Measurements from ENCODE around the gene FGFBP3. TPM values are rescaled to one million over a fixed set of nuclear protein-coding genes. Genes with fewer than 3 reads are reported as not detected.
A peak's percentile ranks its signal among the peaks of the same experiment; 100 is the strongest.

FGFBP3 gene
- polyA plus RNA-seq, 1 of the 3 experiments (the other 2 are of a cell fraction) = 1.3 TPM

DNA sequence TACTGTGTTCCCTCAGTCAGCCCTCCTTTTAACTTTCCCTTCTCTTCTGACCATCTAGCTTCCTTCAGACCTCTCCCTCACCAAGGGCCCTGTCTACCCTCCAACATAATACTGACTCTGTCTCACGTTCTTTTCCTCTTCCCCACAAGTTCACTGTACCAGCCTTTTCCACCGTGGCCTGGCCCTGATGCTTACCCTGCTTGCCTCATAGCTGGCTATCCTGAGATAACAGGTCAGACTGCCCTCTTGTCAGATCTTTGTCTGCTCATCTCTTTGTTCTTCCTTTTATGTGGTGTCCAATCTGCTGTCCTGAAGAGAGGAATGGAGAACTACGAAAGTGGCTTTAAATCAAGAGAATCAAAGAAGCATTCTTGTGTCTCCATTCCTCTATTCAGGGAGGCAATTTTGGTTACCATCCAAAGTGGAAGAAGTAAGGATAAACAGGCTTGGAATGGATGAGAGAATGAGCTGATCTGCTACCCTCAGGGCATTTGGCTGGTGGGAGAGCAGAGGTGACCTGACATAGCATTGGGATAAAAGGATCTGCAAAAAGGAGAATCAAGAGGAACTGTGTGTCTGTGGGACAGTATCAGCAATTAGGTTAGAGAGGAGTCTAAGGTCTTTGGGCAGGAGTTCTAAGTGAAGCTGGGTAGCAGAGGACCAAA lies 22.4 kb upstream of the FGFBP3 start:
- H3F3A ChIP-seq (replicated peaks; ENCODE audit: insufficient read depth) = peaks cover 9% of the 10 kb centered on the region
- H3K36me3 ChIP-seq (replicated peaks in 1 of 2; ENCODE audit: control insufficient read depth in 1 of 2, insufficient read depth in 2 of 2, low read length in 1 of 2) = peaks cover 34 to 47% of the 10 kb centered on the region in 2 experiments
- H3K4me2 ChIP-seq = no peak overlapping the region
- no peaks in the 10 kb centered on the region for H3K27me3 ChIP-seq (ENCODE audit: insufficient read depth)
- no peak for DNase-seq
- WGBS (ENCODE audit: low lambda C conversion rate) = 54% methylated on average over 3 of the region's 3 CpGs
- H2AFZ ChIP-seq (ENCODE audit: low read depth) = no peak overlapping the region
- no peak overlapping the region for H3K9ac ChIP-seq
- H3K4me1 ChIP-seq (ENCODE audit: control insufficient read depth in 1 of 2, insufficient read depth in 2 of 2, low read depth in 1 of 2, low read length in 1 of 2) = peaks cover 0 to 7% of the 10 kb centered on the region in 2 experiments; a peak in 2 of 4 replicates
- CTCF ChIA-PET = interaction anchor here (4.1 kb wide), 1 partner anchor 18 kb away, joined by 14 read pairs; no protein-coding TSS in a partner anchor
- no peaks in the 10 kb centered on the region for H3K9me3 ChIP-seq
- no peaks in the 10 kb centered on the region for H3K9me2 ChIP-seq
- no peak overlapping the region for H3K4me3 ChIP-seq (ENCODE audit: low read depth in 2 of 2, low read length in 1 of 2)
- POLR2A ChIA-PET = interaction anchor here (0.6 kb wide), 1 partner anchor 13 kb away, joined by 3 read pairs; no protein-coding TSS in a partner anchor
- peaks cover 31% of the 10 kb centered on the region for H4K20me1 ChIP-seq (ENCODE audit: insufficient read depth)
- H3K27ac ChIP-seq (ENCODE audit: low read depth in 2 of 2, low read length in 1 of 2) = peak overlapping the region in 1 of 2 experiments; percentile 1; a peak in 1 of 4 replicates
- H3K79me2 ChIP-seq (ENCODE audit: insufficient read depth) = peaks cover 100% of the 10 kb centered on the region
- TF ChIP-seq, protein P1, sequence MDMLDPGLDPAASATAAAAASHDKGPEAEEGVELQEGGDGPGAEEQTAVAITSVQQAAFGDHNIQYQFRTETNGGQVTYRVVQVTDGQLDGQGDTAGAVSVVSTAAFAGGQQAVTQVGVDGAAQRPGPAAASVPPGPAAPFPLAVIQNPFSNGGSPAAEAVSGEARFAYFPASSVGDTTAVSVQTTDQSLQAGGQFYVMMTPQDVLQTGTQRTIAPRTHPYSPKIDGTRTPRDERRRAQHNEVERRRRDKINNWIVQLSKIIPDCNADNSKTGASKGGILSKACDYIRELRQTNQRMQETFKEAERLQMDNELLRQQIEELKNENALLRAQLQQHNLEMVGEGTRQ (IDR thresholded peaks at IDR 0.05; ENCODE audit: borderline replicate concordance, low read depth, low read length) = no peak
- TF ChIP-seq TAF1 (IDR thresholded peaks at IDR 0.05; ENCODE audit: borderline replicate concordance, low read depth, low read length) = no peak
- TF ChIP-seq FOXJ3 (CRISPR knock-in tag; IDR thresholded peaks at IDR 0.05) = no peak
- no peak for TF ChIP-seq GATA2 (CRISPR knock-in tag; IDR thresholded peaks at IDR 0.05)
- TF ChIP-seq, protein P2, sequence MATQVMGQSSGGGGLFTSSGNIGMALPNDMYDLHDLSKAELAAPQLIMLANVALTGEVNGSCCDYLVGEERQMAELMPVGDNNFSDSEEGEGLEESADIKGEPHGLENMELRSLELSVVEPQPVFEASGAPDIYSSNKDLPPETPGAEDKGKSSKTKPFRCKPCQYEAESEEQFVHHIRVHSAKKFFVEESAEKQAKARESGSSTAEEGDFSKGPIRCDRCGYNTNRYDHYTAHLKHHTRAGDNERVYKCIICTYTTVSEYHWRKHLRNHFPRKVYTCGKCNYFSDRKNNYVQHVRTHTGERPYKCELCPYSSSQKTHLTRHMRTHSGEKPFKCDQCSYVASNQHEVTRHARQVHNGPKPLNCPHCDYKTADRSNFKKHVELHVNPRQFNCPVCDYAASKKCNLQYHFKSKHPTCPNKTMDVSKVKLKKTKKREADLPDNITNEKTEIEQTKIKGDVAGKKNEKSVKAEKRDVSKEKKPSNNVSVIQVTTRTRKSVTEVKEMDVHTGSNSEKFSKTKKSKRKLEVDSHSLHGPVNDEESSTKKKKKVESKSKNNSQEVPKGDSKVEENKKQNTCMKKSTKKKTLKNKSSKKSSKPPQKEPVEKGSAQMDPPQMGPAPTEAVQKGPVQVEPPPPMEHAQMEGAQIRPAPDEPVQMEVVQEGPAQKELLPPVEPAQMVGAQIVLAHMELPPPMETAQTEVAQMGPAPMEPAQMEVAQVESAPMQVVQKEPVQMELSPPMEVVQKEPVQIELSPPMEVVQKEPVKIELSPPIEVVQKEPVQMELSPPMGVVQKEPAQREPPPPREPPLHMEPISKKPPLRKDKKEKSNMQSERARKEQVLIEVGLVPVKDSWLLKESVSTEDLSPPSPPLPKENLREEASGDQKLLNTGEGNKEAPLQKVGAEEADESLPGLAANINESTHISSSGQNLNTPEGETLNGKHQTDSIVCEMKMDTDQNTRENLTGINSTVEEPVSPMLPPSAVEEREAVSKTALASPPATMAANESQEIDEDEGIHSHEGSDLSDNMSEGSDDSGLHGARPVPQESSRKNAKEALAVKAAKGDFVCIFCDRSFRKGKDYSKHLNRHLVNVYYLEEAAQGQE (IDR thresholded peaks at IDR 0.05; ENCODE audit: low read depth, low read length) = no peak
- TF ChIP-seq, protein P3, sequence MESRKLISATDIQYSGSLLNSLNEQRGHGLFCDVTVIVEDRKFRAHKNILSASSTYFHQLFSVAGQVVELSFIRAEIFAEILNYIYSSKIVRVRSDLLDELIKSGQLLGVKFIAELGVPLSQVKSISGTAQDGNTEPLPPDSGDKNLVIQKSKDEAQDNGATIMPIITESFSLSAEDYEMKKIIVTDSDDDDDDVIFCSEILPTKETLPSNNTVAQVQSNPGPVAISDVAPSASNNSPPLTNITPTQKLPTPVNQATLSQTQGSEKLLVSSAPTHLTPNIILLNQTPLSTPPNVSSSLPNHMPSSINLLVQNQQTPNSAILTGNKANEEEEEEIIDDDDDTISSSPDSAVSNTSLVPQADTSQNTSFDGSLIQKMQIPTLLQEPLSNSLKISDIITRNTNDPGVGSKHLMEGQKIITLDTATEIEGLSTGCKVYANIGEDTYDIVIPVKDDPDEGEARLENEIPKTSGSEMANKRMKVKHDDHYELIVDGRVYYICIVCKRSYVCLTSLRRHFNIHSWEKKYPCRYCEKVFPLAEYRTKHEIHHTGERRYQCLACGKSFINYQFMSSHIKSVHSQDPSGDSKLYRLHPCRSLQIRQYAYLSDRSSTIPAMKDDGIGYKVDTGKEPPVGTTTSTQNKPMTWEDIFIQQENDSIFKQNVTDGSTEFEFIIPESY (IDR thresholded peaks at IDR 0.05; ENCODE audit: borderline replicate concordance, low read depth) = no peak
- no peak for TF ChIP-seq TEAD4 (IDR thresholded peaks at IDR 0.05; ENCODE audit: borderline replicate concordance, insufficient read depth)
- no peak for TF ChIP-seq SIN3A (IDR thresholded peaks at IDR 0.05; ENCODE audit: borderline replicate concordance, low read depth, low read length)
- no peak for TF ChIP-seq SMC3 (IDR thresholded peaks at IDR 0.05; ENCODE audit: low read depth, low read length)
- TF ChIP-seq, protein P4, sequence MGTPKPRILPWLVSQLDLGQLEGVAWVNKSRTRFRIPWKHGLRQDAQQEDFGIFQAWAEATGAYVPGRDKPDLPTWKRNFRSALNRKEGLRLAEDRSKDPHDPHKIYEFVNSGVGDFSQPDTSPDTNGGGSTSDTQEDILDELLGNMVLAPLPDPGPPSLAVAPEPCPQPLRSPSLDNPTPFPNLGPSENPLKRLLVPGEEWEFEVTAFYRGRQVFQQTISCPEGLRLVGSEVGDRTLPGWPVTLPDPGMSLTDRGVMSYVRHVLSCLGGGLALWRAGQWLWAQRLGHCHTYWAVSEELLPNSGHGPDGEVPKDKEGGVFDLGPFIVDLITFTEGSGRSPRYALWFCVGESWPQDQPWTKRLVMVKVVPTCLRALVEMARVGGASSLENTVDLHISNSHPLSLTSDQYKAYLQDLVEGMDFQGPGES (IDR thresholded peaks at IDR 0.05; ENCODE audit: low read depth, low read length) = no peak
- no peak for TF ChIP-seq RFX5 (IDR thresholded peaks at IDR 0.05; ENCODE audit: low read length)
- no peak for TF ChIP-seq RCOR1 (IDR thresholded peaks at IDR 0.05; ENCODE audit: low read length)
- no peak for TF ChIP-seq RXRA (IDR thresholded peaks at IDR 0.05; ENCODE audit: borderline replicate concordance, low read depth)
- TF ChIP-seq GABPA (IDR thresholded peaks at IDR 0.05; ENCODE audit: low read depth) = no peak
- TF ChIP-seq, protein P5, sequence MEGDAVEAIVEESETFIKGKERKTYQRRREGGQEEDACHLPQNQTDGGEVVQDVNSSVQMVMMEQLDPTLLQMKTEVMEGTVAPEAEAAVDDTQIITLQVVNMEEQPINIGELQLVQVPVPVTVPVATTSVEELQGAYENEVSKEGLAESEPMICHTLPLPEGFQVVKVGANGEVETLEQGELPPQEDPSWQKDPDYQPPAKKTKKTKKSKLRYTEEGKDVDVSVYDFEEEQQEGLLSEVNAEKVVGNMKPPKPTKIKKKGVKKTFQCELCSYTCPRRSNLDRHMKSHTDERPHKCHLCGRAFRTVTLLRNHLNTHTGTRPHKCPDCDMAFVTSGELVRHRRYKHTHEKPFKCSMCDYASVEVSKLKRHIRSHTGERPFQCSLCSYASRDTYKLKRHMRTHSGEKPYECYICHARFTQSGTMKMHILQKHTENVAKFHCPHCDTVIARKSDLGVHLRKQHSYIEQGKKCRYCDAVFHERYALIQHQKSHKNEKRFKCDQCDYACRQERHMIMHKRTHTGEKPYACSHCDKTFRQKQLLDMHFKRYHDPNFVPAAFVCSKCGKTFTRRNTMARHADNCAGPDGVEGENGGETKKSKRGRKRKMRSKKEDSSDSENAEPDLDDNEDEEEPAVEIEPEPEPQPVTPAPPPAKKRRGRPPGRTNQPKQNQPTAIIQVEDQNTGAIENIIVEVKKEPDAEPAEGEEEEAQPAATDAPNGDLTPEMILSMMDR (IDR thresholded peaks at IDR 0.05) = no peak
- TF ChIP-seq, protein P6, sequence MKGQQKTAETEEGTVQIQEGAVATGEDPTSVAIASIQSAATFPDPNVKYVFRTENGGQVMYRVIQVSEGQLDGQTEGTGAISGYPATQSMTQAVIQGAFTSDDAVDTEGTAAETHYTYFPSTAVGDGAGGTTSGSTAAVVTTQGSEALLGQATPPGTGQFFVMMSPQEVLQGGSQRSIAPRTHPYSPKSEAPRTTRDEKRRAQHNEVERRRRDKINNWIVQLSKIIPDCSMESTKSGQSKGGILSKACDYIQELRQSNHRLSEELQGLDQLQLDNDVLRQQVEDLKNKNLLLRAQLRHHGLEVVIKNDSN (IDR thresholded peaks at IDR 0.05; ENCODE audit: borderline replicate concordance, low read depth) = no peak
- no peak for TF ChIP-seq ELF1 (IDR thresholded peaks at IDR 0.05)

All from SK-N-SH (cell line).